Measurements from ENCODE around the gene ACACB.

ACACB gene

DNA sequence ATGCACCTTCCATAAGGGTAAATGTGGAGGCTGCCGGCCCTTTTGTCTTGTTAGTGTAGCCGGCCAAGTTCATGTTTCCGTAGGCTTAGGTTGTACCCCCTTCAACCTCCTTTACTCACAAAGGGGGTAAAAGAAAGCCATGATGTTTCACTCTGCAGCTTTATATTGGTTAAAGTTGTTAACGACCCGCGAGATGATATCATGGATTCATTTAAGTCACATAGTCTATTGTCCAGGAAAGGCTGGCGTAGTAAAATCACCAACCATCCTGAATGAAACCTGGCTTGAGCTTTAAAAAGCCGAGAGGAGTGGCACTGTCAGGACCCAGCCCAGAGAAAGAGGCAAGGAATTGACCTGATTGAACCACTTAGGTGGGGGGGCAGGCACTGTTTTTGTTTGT, 17.7 kb upstream of the ACACB start:
- ATAC-seq (ENCODE audit: insufficient read depth, low read depth), result no peak
- H3K79me2 ChIP-seq (ENCODE audit: insufficient read depth, low read length), result peaks cover 38% of the 10 kb centered on the region
- peak overlapping the region; percentile 69 for H2AFZ ChIP-seq (ENCODE audit: low read depth, low read length)
- no peaks in the 10 kb centered on the region for H3K27me3 ChIP-seq (ENCODE audit: insufficient read depth, low read length, poor library complexity)
- peak overlapping the region; percentile 47 for H3K27ac ChIP-seq (ENCODE audit: low read length)
- peak overlapping the region; percentile 68 to 70; a peak in 3 of 4 replicates for H3K4me3 ChIP-seq (ENCODE audit: low read depth in 1 of 2, low read length in 2 of 2)
- H4K20me1 ChIP-seq (ENCODE audit: insufficient read depth, low read length), result peaks cover 36% of the 10 kb centered on the region
- H3K9ac ChIP-seq (ENCODE audit: low read depth, low read length), result peak overlapping the region; percentile 80
- no peaks in the 10 kb centered on the region for H3K9me3 ChIP-seq (ENCODE audit: insufficient read depth, low read length, severe bottlenecking)
- H3K4me1 ChIP-seq (ENCODE audit: insufficient read depth, low read length), result peaks cover 39% of the 10 kb centered on the region
- no peak for DNase-seq
- TF ChIP-seq EZH2 (IDR thresholded peaks at IDR 0.05; ENCODE audit: borderline replicate concordance, low read depth, low read length, severe bottlenecking) (no peak), CTCF (IDR thresholded peaks at IDR 0.05; ENCODE audit: borderline replicate concordance, extremely low read depth, low read length, poor library complexity, severe bottlenecking) (no peak)
- H3K36me3 ChIP-seq (ENCODE audit: insufficient read depth, low read length), result peaks cover 50% of the 10 kb centered on the region
- peak overlapping the region; percentile 93 for H3K4me2 ChIP-seq (ENCODE audit: insufficient read depth, low read length)

- peaks cover 36% of the 10 kb centered on the region for H3K4me1 ChIP-seq (ENCODE audit: insufficient read depth, low read length)
- ATAC-seq (ENCODE audit: insufficient read depth, low read depth), result no peak
- no peaks in the 10 kb centered on the region for H3K27me3 ChIP-seq (ENCODE audit: insufficient read depth, low read length, poor library complexity)
- TF ChIP-seq CTCF (IDR thresholded peaks at IDR 0.05; ENCODE audit: borderline replicate concordance, extremely low read depth, low read length, poor library complexity, severe bottlenecking) (no peak), EZH2 (IDR thresholded peaks at IDR 0.05; ENCODE audit: borderline replicate concordance, low read depth, low read length, severe bottlenecking) (no peak)
- peaks cover 59% of the 10 kb centered on the region for H3K36me3 ChIP-seq (ENCODE audit: insufficient read depth, low read length)
- peaks cover 38% of the 10 kb centered on the region for H3K79me2 ChIP-seq (ENCODE audit: insufficient read depth, low read length)
- H3K9me3 ChIP-seq (ENCODE audit: insufficient read depth, low read length, severe bottlenecking), result no peaks in the 10 kb centered on the region
- peak overlapping the region; percentile 93 for H3K4me2 ChIP-seq (ENCODE audit: insufficient read depth, low read length)
- no peak overlapping the region for H2AFZ ChIP-seq (ENCODE audit: low read depth, low read length)
- peak overlapping the region; percentile 80 for H3K9ac ChIP-seq (ENCODE audit: low read depth, low read length)
- no peak overlapping the region for H3K27ac ChIP-seq (ENCODE audit: low read length)
- H3K4me3 ChIP-seq (ENCODE audit: low read depth in 1 of 2, low read length in 2 of 2), result peak overlapping the region in 1 of 2 experiments; percentile 68; a peak in 3 of 4 replicates
- no peak for DNase-seq
- H4K20me1 ChIP-seq (ENCODE audit: insufficient read depth, low read length), result peaks cover 38% of the 10 kb centered on the region
Measured at GRCh38 chr12:109099431-109100020, 16.9 kb upstream of the ACACB start.

DNA sequence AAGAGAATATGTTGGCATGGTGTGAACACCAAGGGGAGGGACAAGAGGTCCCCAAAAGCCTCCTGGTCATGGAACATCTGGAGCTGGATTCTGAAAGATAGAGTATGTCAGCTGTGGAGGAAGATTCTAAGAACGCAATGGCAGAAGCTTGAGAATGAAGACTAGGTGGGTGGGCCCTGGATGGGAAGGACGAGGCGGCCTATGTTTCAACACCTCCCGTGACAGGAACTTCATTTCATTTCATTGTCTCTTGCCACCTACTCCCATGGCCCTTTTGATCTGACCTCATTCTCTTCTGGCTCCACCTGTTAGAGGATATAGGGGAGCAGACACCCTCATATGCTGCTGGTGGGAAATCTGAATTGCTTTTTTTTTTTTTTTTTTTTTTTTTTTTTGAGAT, 15.6 kb upstream of the ACACB start:
- Histone ChIP-seq H4K20me1 (ENCODE audit: insufficient read depth, low read length) (peaks cover 46% of the 10 kb centered on the region), H3K79me2 (ENCODE audit: insufficient read depth, low read length) (peaks cover 38% of the 10 kb centered on the region), H3K9me3 (ENCODE audit: insufficient read depth, low read length, severe bottlenecking) (no peaks in the 10 kb centered on the region), H3K36me3 (ENCODE audit: insufficient read depth, low read length) (peaks cover 71% of the 10 kb centered on the region), H3K27me3 (ENCODE audit: insufficient read depth, low read length, poor library complexity) (no peaks in the 10 kb centered on the region), H3K9ac (ENCODE audit: low read depth, low read length) (no peak overlapping the region), H3K4me3 (ENCODE audit: low read depth in 1 of 2, low read length in 2 of 2) (no peak overlapping the region), H3K27ac (ENCODE audit: low read length) (no peak overlapping the region), H2AFZ (ENCODE audit: low read depth, low read length) (no peak overlapping the region), H3K4me2 (ENCODE audit: insufficient read depth, low read length) (peak overlapping the region; percentile 21; the same call in 1 of the 2 replicates), H3K4me1 (ENCODE audit: insufficient read depth, low read length) (peaks cover 36% of the 10 kb centered on the region)
- ATAC-seq (ENCODE audit: insufficient read depth, low read depth), result no peak
- TF ChIP-seq CTCF (IDR thresholded peaks at IDR 0.05; ENCODE audit: borderline replicate concordance, extremely low read depth, low read length, poor library complexity, severe bottlenecking) (no peak), EZH2 (IDR thresholded peaks at IDR 0.05; ENCODE audit: borderline replicate concordance, low read depth, low read length, severe bottlenecking) (no peak)
- DNase-seq, result no peak

Data from DND-41 (cell line).